ENCODE measurements around the gene ZKSCAN8. TPM values are rescaled to one million over a fixed set of nuclear protein-coding genes. Genes with fewer than 3 reads are reported as not detected.

ZKSCAN8 gene
- total RNA-seq, 1 experiment from 2014 or later, result 25.4 TPM

DNA sequence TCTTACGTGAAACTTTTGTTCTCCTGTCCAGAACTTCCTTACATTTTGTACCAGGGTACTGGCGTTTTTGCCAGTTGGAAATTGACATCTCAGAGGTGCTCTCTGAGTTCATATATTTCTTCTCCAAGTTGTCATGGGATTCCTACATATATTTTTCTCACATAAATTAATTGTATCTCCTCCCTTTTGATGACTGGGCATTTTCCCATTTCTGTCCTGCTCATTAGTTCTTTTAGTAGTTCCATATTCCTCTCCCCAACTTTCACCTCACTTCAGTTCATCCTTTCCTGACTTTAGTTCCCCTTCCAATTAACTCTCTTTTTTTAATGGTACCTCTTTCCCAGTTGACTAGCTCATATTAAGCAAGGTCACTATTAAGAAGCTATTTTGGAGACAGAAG, 10.8 kb downstream of the ZKSCAN8 start:
- no peak overlapping the region for H3K14ac ChIP-seq (ENCODE audit: insufficient read depth, low read length)
- H3K79me1 ChIP-seq (ENCODE audit: insufficient read depth, low read depth, low read length, poor library complexity, severe bottlenecking), result no peaks in the 10 kb centered on the region
- TF ChIP-seq, protein P1, sequence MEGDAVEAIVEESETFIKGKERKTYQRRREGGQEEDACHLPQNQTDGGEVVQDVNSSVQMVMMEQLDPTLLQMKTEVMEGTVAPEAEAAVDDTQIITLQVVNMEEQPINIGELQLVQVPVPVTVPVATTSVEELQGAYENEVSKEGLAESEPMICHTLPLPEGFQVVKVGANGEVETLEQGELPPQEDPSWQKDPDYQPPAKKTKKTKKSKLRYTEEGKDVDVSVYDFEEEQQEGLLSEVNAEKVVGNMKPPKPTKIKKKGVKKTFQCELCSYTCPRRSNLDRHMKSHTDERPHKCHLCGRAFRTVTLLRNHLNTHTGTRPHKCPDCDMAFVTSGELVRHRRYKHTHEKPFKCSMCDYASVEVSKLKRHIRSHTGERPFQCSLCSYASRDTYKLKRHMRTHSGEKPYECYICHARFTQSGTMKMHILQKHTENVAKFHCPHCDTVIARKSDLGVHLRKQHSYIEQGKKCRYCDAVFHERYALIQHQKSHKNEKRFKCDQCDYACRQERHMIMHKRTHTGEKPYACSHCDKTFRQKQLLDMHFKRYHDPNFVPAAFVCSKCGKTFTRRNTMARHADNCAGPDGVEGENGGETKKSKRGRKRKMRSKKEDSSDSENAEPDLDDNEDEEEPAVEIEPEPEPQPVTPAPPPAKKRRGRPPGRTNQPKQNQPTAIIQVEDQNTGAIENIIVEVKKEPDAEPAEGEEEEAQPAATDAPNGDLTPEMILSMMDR (conservative IDR thresholded peaks at IDR 0.05), result no peak
- H2AFZ ChIP-seq (ENCODE audit: low read length), result no peak overlapping the region
- H2BK20ac ChIP-seq (ENCODE audit: low read depth, low read length, poor library complexity, severe bottlenecking), result no peak overlapping the region
- H4K8ac ChIP-seq (replicated peaks; ENCODE audit: insufficient read length, low read depth, low read length), result no peak overlapping the region
- H2BK15ac ChIP-seq (ENCODE audit: low read depth, low read length), result no peak overlapping the region
- WGBS (ENCODE audit: extremely low coverage, insufficient read length, low lambda C conversion rate), result no CpG with 5 or more reads among the region's 2 CpGs
- no peaks in the 10 kb centered on the region for H3K27me3 ChIP-seq (ENCODE audit: insufficient read depth, low read length)
- no peak overlapping the region for H2AK5ac ChIP-seq (ENCODE audit: insufficient read length, low read length)
- no peak overlapping the region for H4K5ac ChIP-seq (ENCODE audit: insufficient read length, low read depth, low read length)
- no peak overlapping the region for H3K9ac ChIP-seq (ENCODE audit: extremely low read depth, insufficient read length, low read length)
- H3K27me3 Mint-ChIP-seq (ENCODE audit: low read depth), result no peaks in the 10 kb centered on the region
- no peaks in the 10 kb centered on the region for H3K4me1 ChIP-seq (ENCODE audit: insufficient read depth, low read length)
- H3K4me2 ChIP-seq (ENCODE audit: insufficient read depth, insufficient read length, low read length), result no peak overlapping the region
- H3K4ac ChIP-seq (ENCODE audit: low read depth, low read length), result no peak overlapping the region
- no peak for DNase-seq
- no peak overlapping the region for H4K91ac ChIP-seq (ENCODE audit: insufficient read length, low read depth, low read length)
- no peaks in the 10 kb centered on the region for H3K79me2 ChIP-seq (ENCODE audit: insufficient read depth, low read length)
- peaks cover 6 to 14% of the 10 kb centered on the region in 2 experiments; a peak in 3 of 5 replicates for H3K9me3 Mint-ChIP-seq
- H3K23me2 ChIP-seq (ENCODE audit: insufficient read length, low read depth, low read length, poor library complexity, severe bottlenecking), result no peaks in the 10 kb centered on the region
- H3T11ph ChIP-seq (ENCODE audit: low read length), result no peak overlapping the region
- H3K23ac ChIP-seq (ENCODE audit: insufficient read length, low read depth, low read length), result no peak overlapping the region
- H3K27ac Mint-ChIP-seq, result no peak overlapping the region
- H3K9me3 ChIP-seq (ENCODE audit: control insufficient read depth, low read depth, low read length), result peaks cover 10% of the 10 kb centered on the region
- H2BK120ac ChIP-seq (ENCODE audit: low read depth, low read length, poor library complexity, severe bottlenecking), result no peak overlapping the region
- H3K18ac ChIP-seq (ENCODE audit: insufficient read length, low read depth, low read length), result no peak overlapping the region
- H3K4me1 Mint-ChIP-seq, result no peaks in the 10 kb centered on the region
- no peak overlapping the region for H3K4me3 Mint-ChIP-seq
- peaks cover 79 to 95% (median 94%) of the 10 kb centered on the region in 3 experiments for H3K36me3 Mint-ChIP-seq (ENCODE audit: insufficient read depth in 1 of 3, low read depth in 3 of 3)
- H3K56ac ChIP-seq (ENCODE audit: insufficient read length, low read depth, low read length), result no peak overlapping the region
- H4K20me1 ChIP-seq (ENCODE audit: control insufficient read depth, insufficient read depth, insufficient read length), result no peaks in the 10 kb centered on the region
- no peak overlapping the region for H3K27ac ChIP-seq (ENCODE audit: insufficient read length, low read depth, low read length)
- H2BK12ac ChIP-seq (ENCODE audit: insufficient read length, low read depth, low read length), result no peak overlapping the region
- no peak overlapping the region for H2BK5ac ChIP-seq (ENCODE audit: insufficient read length, low read length)
